ENCODE data around the gene CNTN4. TPM values are rescaled to one million over a fixed set of nuclear protein-coding genes. Genes with fewer than 3 reads are reported as not detected.

CNTN4 gene
- total RNA-seq, 1 experiment from 2014 or later: 51.3 TPM

GRCh38 chr3:2218816-2219215 lies 120.2 kb downstream of the CNTN4 start:
- Histone ChIP-seq H3K4me3 (ENCODE audit: low read depth, low read length) (no peak overlapping the region), H3K4me1 (no peaks in the 10 kb centered on the region), H3K36me3 (ENCODE audit: control insufficient read depth, insufficient read depth, low read length) (no peaks in the 10 kb centered on the region), H3K27me3 (replicated peaks; ENCODE audit: control insufficient read depth, insufficient read depth, low read length) (no peaks in the 10 kb centered on the region), H3K9me3 (no peaks in the 10 kb centered on the region)
- no peaks in the 10 kb centered on the region for H3K27me3 Mint-ChIP-seq (ENCODE audit: insufficient read depth, unreplicated experiment)
- H3K9me3 Mint-ChIP-seq (ENCODE audit: unreplicated experiment): no peaks in the 10 kb centered on the region
- no peak overlapping the region for H3K4me3 Mint-ChIP-seq (ENCODE audit: unreplicated experiment)
- POLR2A ChIA-PET: no interaction called here
- CTCF ChIA-PET: no interaction called here
- TF ChIP-seq, protein P1, sequence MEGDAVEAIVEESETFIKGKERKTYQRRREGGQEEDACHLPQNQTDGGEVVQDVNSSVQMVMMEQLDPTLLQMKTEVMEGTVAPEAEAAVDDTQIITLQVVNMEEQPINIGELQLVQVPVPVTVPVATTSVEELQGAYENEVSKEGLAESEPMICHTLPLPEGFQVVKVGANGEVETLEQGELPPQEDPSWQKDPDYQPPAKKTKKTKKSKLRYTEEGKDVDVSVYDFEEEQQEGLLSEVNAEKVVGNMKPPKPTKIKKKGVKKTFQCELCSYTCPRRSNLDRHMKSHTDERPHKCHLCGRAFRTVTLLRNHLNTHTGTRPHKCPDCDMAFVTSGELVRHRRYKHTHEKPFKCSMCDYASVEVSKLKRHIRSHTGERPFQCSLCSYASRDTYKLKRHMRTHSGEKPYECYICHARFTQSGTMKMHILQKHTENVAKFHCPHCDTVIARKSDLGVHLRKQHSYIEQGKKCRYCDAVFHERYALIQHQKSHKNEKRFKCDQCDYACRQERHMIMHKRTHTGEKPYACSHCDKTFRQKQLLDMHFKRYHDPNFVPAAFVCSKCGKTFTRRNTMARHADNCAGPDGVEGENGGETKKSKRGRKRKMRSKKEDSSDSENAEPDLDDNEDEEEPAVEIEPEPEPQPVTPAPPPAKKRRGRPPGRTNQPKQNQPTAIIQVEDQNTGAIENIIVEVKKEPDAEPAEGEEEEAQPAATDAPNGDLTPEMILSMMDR (IDR thresholded peaks at IDR 0.05; ENCODE audit: insufficient read depth in 1 of 2, low read depth in 1 of 2, low read length in 1 of 2, severe bottlenecking in 1 of 2, unreplicated experiment in 1 of 2): no peak
- no peak overlapping the region for H3K27ac Mint-ChIP-seq (ENCODE audit: unreplicated experiment)
- intact Hi-C loops (cut with micrococcal nuclease; ENCODE audit: unreplicated experiment): no loop called here
- peaks cover 6% of the 10 kb centered on the region for H3K36me3 Mint-ChIP-seq (ENCODE audit: insufficient read depth, unreplicated experiment)
- no peak for DNase-seq
- peaks cover 6% of the 10 kb centered on the region for H3K4me1 Mint-ChIP-seq (ENCODE audit: low read depth, unreplicated experiment)
- BruUV-seq (replicated peaks): no TSS peak

DNA sequence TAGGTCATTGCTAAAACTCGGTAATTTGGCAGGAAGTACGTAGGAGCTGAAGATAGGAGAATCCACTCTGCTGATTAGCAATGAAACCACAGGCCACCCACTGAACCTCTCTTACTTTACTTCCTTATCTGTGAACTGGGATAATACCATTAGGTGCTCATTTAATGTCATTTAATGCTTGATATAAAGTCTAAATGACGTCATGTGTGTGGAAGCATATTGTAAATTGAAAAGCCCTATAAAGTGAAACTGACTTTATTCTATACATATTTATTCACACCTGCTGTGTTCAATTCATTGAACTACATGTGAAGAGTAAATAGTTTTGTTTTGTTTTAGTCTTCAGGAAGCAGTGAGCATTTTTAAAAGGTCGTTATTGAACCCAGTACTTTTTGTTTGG lies 137.5 kb downstream of the CNTN4 start:
- CTCF ChIA-PET: no interaction called here
- no peak overlapping the region for H3K4me3 ChIP-seq (ENCODE audit: low read depth, low read length)
- no TSS peak for BruUV-seq (replicated peaks)
- no peaks in the 10 kb centered on the region for H3K36me3 ChIP-seq (ENCODE audit: control insufficient read depth, insufficient read depth, low read length)
- no peak for DNase-seq
- H3K36me3 Mint-ChIP-seq (ENCODE audit: insufficient read depth, unreplicated experiment): no peaks in the 10 kb centered on the region
- POLR2A ChIA-PET: no interaction called here
- no peaks in the 10 kb centered on the region for H3K4me1 Mint-ChIP-seq (ENCODE audit: low read depth, unreplicated experiment)
- H3K27ac Mint-ChIP-seq (ENCODE audit: unreplicated experiment): no peak overlapping the region
- intact Hi-C loops (cut with micrococcal nuclease; ENCODE audit: unreplicated experiment): no loop called here
- no peaks in the 10 kb centered on the region for H3K9me3 Mint-ChIP-seq (ENCODE audit: unreplicated experiment)
- TF ChIP-seq, protein P1 (IDR thresholded peaks at IDR 0.05; ENCODE audit: insufficient read depth in 1 of 2, low read depth in 1 of 2, low read length in 1 of 2, severe bottlenecking in 1 of 2, unreplicated experiment in 1 of 2): no peak
- H3K4me3 Mint-ChIP-seq (ENCODE audit: unreplicated experiment): no peak overlapping the region
- H3K27me3 Mint-ChIP-seq (ENCODE audit: insufficient read depth, unreplicated experiment): no peaks in the 10 kb centered on the region
- no peaks in the 10 kb centered on the region for H3K27me3 ChIP-seq (replicated peaks; ENCODE audit: control insufficient read depth, insufficient read depth, low read length)
- no peaks in the 10 kb centered on the region; the same call in 1 of the 2 replicates for H3K4me1 ChIP-seq
- H3K9me3 ChIP-seq: no peaks in the 10 kb centered on the region

DNA sequence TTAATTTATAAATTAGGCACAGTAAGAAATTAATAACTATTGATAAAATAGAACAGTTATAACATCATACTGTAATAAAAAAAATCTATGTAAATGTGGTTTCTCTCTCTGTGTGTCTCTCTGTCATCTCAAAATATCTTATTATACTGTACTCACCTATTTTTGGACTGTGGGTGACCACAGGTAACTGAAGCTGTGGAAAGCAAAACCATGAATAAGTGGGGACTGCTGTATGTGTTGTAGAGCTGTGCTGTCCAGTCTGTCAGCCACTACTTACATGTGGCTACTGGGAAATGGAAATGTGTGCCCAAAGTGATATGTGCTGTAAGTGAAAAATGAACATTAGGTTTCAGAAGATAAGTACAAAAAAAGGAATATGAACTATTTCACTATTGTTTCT lies 145.5 kb downstream of the CNTN4 start:
- Mint-ChIP-seq H3K36me3 (ENCODE audit: insufficient read depth, unreplicated experiment) (no peaks in the 10 kb centered on the region), H3K9me3 (ENCODE audit: unreplicated experiment) (no peaks in the 10 kb centered on the region), H3K4me1 (ENCODE audit: low read depth, unreplicated experiment) (peaks cover 6% of the 10 kb centered on the region), H3K27me3 (ENCODE audit: insufficient read depth, unreplicated experiment) (no peaks in the 10 kb centered on the region), H3K4me3 (ENCODE audit: unreplicated experiment) (no peak overlapping the region), H3K27ac (ENCODE audit: unreplicated experiment) (no peak overlapping the region)
- intact Hi-C loops (cut with micrococcal nuclease; ENCODE audit: unreplicated experiment): no loop called here
- no peak for DNase-seq
- Histone ChIP-seq H3K4me3 (ENCODE audit: low read depth, low read length) (no peak overlapping the region), H3K4me1 (no peaks in the 10 kb centered on the region), H3K36me3 (ENCODE audit: control insufficient read depth, insufficient read depth, low read length) (no peaks in the 10 kb centered on the region), H3K9me3 (no peaks in the 10 kb centered on the region), H3K27me3 (replicated peaks; ENCODE audit: control insufficient read depth, insufficient read depth, low read length) (no peaks in the 10 kb centered on the region)
- ChIA-PET POLR2A (no interaction called here), CTCF (no interaction called here)
- no TSS peak for BruUV-seq (replicated peaks)
- TF ChIP-seq, protein P1 (IDR thresholded peaks at IDR 0.05; ENCODE audit: insufficient read depth in 1 of 2, low read depth in 1 of 2, low read length in 1 of 2, severe bottlenecking in 1 of 2, unreplicated experiment in 1 of 2): no peak
